ENCODE measurements around the gene NOS3.
A peak's percentile ranks its signal among the peaks of the same experiment; 100 is the strongest.

The NOS3 gene

DNA sequence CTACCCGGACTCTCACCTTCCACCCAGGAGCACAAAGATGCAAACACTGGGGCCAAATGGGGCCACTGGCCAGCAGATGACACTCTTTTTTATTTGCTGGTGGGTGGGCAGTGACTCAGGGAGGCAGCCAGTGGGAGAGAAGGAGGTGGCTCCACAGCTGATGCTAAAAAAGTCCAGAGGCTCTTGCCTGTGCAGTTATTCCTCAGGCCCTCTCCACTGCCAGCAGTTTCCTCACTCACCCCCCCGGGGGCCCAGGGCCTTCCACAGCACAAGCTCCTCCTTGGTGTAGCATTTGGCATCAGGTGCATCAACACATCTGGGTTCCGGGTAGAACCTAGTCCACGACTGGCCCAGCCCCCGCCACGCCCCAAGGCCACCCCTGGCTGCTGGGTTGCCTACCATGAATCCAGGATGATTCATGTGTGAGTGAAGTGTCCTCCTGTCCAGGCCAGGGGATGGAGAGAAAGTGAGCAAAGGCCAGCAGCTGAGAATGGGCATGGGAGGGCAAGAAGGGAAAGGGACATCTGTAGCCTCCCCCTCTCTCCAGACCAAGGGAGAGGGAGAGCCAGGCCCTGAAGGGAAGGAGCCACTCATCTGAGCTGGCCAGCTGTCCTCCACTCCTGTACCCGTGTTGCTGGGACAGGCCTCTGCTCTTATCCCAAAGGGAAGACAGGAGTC, 11.0 kb upstream of the NOS3 start:
- no peak for DNase-seq (ENCODE audit: low spot score)

DNA sequence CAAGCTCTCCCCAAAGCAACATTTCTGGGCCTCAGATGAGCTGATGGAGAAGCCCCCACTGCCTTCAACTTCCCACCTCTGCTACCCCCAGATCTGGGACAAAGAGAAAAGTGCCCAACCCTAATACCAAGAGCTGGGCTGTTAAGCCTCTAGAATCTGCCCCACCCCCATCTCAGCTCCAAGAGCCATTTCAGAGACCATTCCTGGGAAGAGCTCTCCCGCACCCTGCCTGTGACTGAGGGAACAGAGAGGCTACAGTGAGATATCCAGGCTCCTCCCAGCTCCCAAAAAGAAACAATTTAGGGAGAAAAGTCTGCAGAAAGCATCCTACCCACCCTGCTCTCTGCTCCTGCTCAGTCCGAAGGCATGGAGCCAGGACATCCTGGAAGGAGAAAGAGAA, 10.2 kb upstream of the NOS3 start:
- no peak for DNase-seq (ENCODE audit: low spot score)

DNA sequence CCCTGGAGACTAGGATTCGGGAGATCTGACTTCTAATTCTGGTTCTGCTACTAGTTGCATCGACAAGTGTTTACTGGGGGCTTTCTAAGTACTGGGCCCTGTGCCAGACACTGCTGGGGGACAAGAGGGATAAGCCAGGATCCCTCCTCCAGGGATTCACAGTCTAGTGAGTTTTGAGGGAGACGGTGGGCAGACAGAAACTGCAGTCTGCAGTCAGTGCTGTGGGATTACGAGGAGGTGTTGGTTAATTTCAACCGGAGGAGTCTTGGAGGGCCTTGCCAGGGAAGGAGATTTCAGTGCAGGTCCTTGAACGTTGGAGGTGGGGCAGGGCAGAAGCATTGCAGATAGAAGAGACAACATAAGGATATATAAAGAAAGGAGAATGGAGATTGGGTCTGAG, 9.2 kb upstream of the NOS3 start:
- DNase-seq (ENCODE audit: low spot score), result no peak

- peak; percentile 96 for DNase-seq (ENCODE audit: low spot score)
Measured at GRCh38 chr7:150982351-150982750, 8.5 kb upstream of the NOS3 start.

- no peak for DNase-seq (ENCODE audit: low spot score)
Measured at GRCh38 chr7:150983893-150984368, 6.9 kb upstream of the NOS3 start.

GRCh38 chr7:150986099-150986512, 4.7 kb upstream of the NOS3 start:
- DNase-seq (ENCODE audit: low spot score), result peak; percentile 66

- no peak for DNase-seq (ENCODE audit: low spot score)
Measured at GRCh38 chr7:150986556-150986955, 4.3 kb upstream of the NOS3 start.

DNA sequence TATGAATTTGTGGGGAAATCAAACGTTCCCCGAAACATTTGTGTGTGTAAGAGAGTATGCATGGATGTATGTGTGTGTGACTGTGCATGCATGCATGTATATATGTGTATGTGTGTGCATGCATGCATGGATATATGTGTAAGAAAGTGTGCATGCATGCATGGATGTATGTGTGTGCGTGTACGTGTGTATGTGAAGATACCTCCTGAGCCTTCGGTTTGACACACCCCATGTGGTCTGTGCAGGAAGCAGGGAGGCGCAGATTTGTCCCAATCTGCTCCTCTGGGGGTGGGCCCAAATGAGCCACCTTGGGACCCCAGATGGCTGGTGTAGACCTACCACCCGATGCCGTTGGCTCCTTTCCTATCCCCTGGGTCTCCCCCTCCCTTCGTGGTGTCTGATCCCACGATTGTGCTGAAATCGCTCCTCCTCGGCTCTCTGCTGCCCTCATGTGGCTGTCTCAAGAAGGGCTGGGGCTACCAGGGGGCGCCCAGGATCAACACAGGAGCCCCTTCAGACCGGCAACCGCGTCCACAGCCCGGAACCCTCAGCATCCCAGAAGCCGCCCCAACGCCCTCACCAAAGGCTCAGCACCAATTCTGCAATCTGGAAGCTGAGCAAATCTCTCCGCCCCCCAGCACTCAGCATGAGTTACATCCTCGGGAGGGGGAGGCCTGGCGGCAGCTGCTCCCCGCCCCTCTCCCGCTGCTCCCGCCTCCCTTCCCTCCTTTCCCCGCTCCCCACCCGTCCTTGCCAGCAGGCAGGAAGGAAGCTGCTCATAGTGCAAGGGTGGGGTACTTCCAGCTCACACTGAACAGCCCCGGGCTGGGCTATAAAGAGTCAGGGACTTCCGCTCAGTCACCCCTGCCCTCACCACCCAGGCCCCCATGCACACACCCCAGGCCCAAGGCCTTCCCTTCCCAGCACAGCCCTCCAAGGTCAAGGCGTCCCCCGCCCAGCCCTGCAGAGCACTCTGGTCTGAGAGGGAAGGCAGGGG, 2.3 kb upstream of the NOS3 start:
- DNase-seq (ENCODE audit: low spot score), result no peak

DNA sequence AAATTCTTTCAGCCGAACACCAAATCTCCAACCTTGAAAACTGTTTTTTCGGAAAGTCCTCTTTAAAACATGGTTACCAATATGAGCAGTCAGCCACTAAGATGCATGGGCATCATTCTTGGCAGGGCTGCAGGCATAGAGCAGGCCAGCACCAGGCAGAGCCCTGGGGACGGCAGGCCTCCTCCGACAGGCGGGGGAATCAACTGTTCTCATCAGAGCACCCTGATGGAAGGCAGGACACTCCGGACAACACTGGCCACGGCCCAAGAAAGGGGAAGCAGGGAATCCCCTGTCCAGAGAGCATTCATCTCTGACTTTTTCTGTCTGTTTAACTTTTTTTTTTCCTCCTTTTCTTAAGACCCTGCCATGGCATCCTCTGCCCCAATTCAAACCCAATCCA, 1.4 kb upstream of the NOS3 start:
- DNase-seq (ENCODE audit: low spot score), result no peak

GRCh38 chr7:150992051-150992640, 1.3 kb downstream of the NOS3 start:
- no peak for DNase-seq (ENCODE audit: low spot score)

DNA sequence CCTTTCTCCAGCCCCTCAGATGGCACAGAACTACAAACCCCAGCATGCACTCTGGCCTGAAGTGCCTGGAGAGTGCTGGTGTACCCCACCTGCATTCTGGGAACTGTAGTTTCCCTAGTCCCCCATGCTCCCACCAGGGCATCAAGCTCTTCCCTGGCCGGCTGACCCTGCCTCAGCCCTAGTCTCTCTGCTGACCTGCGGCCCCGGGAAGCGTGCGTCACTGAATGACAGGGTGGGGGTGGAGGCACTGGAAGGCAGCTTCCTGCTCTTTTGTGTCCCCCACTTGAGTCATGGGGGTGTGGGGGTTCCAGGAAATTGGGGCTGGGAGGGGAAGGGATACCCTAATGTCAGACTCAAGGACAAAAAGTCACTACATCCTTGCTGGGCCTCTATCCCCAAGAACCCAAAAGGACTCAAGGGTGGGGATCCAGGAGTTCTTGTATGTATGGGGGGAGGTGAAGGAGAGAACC, 2.1 kb downstream of the NOS3 start:
- no peak for DNase-seq (ENCODE audit: low spot score)

GRCh38 chr7:150993511-150993910, 2.7 kb downstream of the NOS3 start:
- DNase-seq (ENCODE audit: low spot score), result no peak

GRCh38 chr7:150994141-150994837, 3.5 kb downstream of the NOS3 start:
- no peak for DNase-seq (ENCODE audit: low spot score)

- DNase-seq (ENCODE audit: low spot score), result no peak
Measured at GRCh38 chr7:150994838-150995510, 4.2 kb downstream of the NOS3 start.

GRCh38 chr7:150996376-150997074, 5.7 kb downstream of the NOS3 start:
- DNase-seq (ENCODE audit: low spot score), result no peak

GRCh38 chr7:150997075-150997511, 6.3 kb downstream of the NOS3 start:
- no peak for DNase-seq (ENCODE audit: low spot score)

- no peak for DNase-seq (ENCODE audit: low spot score)
Measured at GRCh38 chr7:150997817-150998216, 7.0 kb downstream of the NOS3 start.

DNA sequence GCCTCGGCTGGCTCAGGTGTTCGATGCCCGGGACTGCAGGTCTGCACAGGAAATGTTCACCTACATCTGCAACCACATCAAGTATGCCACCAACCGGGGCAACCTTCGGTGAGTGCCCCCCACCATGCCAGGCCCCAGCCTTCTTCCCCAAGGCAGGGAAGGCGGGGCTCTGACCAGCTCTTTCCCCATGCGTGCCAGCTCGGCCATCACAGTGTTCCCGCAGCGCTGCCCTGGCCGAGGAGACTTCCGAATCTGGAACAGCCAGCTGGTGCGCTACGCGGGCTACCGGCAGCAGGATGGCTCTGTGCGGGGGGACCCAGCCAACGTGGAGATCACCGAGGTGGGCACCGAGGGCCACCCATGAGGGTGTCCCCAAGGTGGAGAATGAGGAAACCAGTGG, 7.5 kb downstream of the NOS3 start:
- no peak for DNase-seq (ENCODE audit: low spot score)

GRCh38 chr7:150999001-150999400, 8.2 kb downstream of the NOS3 start:
- no peak for DNase-seq (ENCODE audit: low spot score)

DNA sequence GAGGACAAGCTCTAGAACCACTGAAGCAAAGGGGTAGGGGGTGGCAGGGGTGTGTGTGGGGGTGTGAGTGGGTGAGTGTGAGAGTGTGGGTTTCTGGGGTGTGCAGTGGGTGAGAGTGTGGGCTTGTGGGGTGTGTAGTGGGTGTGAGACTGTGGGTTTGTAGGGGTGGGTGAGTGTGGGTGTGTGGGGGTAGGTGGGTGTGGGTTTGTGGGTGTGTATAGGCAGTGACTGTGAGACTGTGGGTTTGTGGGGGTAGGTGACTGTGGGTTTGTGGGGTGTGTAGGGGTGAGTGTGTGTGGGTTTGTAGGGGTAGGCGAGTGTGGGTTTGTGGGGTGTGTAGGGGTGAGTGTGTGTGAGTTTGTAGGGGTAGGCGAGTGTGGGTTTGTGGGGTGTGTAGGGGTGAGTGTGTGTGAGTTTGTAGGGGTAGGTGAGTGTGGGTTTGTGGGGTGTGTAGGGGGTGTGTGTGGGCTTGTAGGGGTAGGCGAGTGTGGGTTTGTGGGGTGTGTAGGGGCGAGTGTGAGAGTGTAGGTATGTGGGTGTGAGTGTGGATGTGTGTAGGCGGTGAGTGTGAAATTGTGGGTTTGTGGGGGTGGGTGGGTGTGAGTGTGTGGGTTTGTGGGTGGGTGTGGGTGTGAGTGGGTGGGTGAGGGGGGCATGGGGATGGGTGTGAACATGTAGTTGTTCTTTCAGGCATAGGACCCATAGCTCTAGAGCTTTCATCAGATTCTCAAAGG, 8.8 kb downstream of the NOS3 start:
- DNase-seq (ENCODE audit: low spot score), result no peak
